ENCODE results near the gene ERBB4.

DNA sequence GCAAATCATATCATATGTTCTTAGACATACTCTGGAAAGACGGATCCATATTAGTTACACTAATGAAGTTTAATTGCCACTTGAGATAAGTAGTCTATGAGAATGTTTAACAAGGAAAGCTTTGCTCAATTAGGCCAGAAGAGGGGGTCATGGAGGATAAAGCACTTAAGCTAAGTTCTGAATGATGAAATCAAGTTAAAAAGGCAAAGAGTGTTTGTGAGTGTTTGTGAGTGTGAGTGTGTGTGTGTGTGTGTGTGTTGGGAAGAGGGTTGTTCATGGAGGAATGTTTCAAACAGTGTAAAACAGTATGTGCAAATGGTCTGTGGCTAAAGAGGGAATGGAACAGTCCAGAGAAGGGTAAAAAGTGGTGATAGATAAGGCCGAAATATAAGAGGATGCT, 360.9 kb downstream of the ERBB4 start:
- TF ChIP-seq, protein P1, sequence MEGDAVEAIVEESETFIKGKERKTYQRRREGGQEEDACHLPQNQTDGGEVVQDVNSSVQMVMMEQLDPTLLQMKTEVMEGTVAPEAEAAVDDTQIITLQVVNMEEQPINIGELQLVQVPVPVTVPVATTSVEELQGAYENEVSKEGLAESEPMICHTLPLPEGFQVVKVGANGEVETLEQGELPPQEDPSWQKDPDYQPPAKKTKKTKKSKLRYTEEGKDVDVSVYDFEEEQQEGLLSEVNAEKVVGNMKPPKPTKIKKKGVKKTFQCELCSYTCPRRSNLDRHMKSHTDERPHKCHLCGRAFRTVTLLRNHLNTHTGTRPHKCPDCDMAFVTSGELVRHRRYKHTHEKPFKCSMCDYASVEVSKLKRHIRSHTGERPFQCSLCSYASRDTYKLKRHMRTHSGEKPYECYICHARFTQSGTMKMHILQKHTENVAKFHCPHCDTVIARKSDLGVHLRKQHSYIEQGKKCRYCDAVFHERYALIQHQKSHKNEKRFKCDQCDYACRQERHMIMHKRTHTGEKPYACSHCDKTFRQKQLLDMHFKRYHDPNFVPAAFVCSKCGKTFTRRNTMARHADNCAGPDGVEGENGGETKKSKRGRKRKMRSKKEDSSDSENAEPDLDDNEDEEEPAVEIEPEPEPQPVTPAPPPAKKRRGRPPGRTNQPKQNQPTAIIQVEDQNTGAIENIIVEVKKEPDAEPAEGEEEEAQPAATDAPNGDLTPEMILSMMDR (IDR thresholded peaks at IDR 0.05) = no peak
- no peak for TF ChIP-seq POLR2A (IDR thresholded peaks at IDR 0.05)
- no peak for TF ChIP-seq POLR2AphosphoS5 (IDR thresholded peaks at IDR 0.05)

All from prostate gland (tissue), 2 donors.